Measurements from ENCODE around the gene ST6GALNAC5. TPM values are rescaled to one million over a fixed set of nuclear protein-coding genes. Genes with fewer than 3 reads are reported as not detected.
"Not testable (repeated sequence)": the region's sequence is repeated elsewhere in the genome, so short reads cannot be mapped to it uniquely, and the experiment has no call there.

ST6GALNAC5 gene
- total RNA-seq, result 0.27 TPM

DNA sequence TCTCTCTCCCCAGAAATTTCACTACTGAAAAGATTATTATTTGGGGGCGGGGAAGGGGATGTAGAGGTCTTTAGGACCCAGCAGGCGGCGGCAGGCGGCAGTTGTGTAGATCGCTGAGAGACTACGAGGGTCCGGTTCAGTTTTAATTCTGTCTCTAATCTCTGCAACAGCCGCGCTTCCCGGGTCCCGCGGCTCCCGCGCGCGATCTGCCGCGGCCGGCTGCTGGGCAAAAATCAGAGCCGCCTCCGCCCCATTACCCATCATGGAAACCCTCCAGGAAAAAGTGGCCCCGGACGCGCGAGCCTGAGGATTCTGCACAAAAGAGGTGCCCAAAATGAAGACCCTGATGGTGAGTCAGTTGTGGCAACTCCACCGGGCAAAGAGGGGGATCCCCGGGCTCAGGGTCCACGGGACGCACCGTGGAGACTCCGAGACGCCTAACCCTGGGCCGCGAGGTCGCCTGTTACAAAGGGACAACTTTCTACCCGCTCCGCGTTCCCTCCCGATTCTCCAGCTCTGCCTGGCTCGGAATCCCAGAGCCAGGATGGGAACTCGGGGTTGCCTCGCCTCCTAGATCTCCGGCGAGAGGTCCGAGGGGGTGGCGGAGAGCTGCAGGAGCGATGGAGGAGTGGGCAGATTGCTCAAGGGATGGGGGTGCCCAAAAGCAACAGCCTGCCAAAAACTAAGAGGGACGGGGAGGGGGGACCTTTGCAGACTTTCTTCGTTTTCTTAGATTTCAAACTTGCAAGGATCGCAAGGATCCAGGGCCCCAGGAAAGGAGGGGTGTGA is at the start of gene ST6GALNAC5:
Gene ST6GALNAC5, plus strand, starts transcription at position 139 of the 789 bp plus-strand sequence.
- DNase-seq (ENCODE audit: low read depth in 2 of 3, low spot score in 2 of 3), result peak in 2 of 3 donors; percentile 13 to 21

DNA sequence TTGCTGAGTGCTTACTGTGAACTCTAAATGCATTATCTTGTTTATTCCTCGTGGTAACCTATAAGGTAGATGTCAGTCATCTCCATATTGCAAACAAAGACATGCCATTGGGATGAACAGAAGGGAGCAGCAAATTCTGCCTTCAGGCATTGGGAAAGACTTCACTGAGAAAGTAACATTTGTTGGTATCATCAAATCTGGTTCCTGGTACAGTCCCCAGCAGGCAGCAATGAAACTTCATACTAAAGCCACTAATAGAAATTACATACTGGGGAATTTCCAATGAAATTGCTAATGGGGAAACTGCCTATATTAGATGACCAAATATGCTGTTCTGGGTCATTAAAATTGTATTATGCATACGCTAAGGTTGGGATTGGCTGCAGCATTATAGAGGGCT is 47.3 kb upstream of the ST6GALNAC5 start:
- no peak for DNase-seq (ENCODE audit: low read depth in 2 of 3, low spot score in 2 of 3)

DNA sequence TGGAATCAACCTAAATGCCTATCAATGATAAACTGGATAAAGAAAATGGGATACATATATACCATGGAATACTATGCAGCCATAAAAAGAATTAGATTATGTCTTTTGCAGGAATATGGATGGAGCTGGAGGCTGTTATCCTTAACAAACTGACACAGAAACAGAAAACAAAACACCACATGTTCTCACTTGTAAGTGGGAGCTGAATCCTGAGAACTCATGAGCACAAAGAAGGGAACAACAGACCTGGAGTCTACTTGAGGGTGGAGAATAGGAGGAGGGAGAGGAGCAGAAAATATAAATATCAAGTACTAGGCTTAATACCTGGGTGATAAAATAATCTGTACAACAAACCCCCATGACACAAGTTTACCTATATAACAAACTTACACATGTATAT is 44.3 kb upstream of the ST6GALNAC5 start:
- DNase-seq (ENCODE audit: low read depth in 2 of 3, low spot score in 2 of 3), result not testable (repeated sequence)

DNA sequence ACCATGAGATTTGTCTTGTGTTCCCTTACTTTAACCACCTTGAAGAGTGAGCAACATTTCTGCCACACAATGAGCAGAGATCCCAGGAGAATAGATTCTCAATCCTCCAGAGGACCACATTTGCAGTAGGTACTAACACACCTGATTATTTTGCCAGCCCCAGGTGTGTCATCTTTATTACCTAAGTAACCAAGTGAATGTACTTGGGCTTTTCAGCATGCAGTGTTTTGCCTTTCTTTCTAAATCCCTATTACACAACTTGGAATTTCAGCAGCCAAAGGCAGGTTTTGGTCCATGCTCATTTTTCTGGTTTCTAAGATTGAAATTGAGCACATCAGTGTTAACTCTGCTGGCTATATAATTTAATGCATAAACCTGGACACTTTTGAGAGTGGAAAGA is 43.2 kb upstream of the ST6GALNAC5 start:
- no peak for DNase-seq (ENCODE audit: low read depth in 2 of 3, low spot score in 2 of 3)

DNA sequence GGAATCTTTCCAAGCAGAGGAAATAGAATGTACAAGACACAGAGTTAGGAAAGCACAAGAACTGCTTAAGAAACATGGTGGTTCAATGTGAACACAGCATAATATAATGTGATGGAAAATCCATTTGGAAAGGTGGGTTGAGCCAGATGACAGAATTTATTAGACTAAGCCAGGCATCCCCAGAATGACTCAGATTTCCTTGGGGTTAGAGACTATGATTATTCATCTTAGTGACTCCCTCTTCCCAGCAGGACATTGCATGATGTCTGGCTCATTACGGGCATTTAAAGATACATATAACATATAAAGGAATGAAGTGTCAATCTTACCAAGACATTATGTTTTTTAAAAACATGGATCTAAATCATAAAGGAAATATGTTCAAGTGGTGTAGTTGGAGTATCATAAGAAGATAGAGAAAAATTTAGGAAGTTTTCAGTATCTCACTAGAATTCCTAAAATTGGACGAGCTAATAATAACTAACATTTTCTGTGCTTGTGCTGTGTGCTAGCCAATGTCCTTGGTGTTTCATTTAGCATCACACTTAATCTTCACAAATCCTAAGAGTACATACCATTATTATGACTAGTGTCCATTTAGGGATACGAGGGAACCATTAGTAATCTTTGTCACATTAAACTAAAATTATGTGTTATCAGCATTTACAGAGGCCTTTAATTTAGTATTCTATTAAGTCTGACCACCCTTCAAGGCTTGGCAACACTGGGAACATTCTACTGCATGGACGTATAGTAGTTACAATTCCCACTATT is 41.0 kb upstream of the ST6GALNAC5 start:
- no peak for DNase-seq (ENCODE audit: low read depth in 2 of 3, low spot score in 2 of 3)

DNA sequence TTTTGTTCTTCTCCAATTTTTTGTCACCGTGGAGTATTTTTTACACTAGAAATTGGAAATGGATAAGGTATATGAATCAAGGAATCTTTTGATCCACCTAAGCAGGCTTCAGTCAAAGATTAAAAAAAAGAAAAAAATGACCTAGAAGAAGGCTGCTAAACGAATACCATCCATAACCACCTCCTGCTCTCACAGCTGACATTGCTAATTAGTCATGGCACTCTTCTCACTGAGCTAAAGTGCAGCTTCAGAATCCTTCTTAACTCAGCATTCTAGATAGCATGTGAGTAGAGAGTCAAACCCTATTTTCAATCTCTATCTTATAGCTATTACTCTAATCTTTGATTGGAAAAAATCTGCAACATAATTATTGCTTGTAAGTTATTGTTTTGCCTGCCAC is 40.2 kb upstream of the ST6GALNAC5 start:
- no peak for DNase-seq (ENCODE audit: low read depth in 2 of 3, low spot score in 2 of 3)

DNA sequence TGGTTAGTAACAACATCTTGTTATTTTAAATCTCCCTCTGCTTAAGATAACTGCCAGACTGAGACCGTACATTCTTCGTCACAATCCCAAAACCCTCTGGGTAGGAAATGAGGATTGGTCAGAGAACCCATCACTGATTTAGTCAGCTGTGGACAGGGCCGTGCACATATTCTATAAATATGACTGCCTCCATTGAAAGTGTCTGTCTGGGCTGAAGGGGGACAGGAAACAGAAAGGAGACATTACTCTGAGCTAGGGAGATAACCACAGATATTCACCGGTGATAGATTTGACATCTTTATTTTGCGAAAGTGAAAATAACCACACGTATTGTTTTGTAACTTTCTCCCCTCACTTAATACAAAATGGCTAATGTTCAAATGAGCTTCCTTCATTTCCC is 36.9 kb upstream of the ST6GALNAC5 start:
- peak in 1 of 3 donors; percentile 20 for DNase-seq (ENCODE audit: low read depth in 2 of 3, low spot score in 2 of 3)

DNA sequence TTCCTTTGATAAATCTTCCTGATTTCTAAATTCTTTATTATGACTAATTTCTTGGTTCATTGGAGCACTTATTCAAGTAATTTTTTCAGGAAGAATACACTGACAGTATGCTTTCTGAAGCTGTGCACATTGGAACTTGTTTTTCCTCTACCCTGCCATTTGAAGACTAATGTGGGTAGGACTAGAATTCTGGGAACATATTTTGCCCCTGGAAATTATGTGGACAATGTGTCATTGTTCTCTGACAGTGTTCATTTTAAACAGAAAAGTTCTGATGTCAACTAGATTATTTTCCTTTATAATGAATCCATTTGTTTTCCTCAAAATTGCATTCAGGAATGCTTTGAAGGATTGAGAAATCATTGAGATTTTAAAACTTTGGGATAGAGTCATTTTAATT is 34.8 kb upstream of the ST6GALNAC5 start:
- DNase-seq (ENCODE audit: low read depth in 2 of 3, low spot score in 2 of 3), result no peak

DNA sequence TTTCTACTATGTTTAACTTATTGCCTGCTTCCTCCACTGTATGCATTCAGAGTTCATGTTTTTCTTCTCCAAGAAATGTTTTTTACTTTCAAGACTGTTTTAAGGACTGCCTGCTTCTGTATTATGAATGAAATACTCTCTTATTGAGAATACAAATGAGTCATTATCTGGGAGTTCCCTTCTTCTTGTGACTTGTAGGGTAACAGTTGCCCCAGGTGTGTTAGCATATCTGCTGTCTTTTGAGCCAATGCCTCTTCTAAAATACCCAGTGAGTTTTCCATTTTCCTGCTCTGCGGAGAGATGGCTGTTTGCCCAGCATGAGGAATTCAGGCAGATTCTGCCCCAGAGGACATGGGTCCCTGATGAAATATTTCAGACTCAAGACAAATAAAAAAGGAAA is 34.1 kb upstream of the ST6GALNAC5 start:
- no peak for DNase-seq (ENCODE audit: low read depth in 2 of 3, low spot score in 2 of 3)

DNA sequence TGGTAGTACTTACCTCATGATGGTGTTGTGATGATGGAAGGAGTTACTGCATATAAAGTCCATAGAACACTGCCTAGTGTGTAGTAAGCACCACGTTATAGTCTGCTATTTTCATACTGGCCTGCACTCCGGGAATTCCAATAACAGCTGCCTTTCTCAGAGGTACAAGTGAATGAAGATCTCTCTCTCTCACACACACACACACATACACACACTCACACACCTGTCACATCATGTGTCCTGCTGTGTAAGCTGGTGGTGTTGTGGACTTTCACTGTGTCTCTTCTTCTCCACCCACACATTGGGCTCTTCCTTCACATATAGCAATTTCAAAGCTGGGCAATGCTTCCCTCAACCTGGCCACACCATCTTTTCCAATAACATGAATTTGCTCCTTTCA is 33.4 kb upstream of the ST6GALNAC5 start:
- DNase-seq (ENCODE audit: low read depth in 2 of 3, low spot score in 2 of 3), result no peak

DNA sequence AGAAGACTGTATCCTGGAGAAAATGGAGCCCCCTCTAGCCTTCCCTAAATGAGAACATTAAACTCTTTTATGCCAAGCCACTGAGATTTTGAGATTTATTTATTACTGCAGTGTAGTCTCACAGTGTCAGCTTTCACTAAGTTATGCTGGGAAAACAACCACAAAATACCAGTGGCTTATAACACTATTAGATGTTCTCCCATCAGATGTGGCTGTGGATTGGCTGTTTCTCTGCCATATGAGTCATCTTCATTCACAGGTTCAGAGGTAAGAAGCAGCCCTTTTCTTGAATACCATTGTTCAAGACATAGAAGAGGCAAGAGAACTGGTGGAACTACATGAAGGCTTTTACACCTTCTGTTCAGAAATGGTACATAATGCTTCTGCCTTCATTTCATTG is 32.1 kb upstream of the ST6GALNAC5 start:
- DNase-seq (ENCODE audit: low read depth in 2 of 3, low spot score in 2 of 3), result no peak

DNA sequence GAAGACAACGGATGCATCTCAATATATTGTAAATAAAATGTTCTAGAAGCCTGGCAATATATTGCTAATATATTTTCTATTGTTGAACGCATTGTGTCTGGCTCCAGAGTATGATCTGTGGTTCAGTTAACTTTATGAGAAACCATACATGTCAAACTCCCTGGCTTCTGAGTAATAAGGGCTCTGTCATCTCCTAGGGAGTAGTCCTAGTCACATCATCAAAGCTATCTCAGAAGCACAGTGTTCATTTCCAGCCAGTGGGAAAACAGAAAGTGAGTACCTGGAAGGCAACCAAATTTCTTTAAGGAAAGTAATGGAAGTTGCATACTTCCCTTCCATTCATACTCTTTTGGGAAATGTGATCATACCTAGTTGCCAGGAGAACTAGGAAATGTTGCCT is 27.0 kb upstream of the ST6GALNAC5 start:
- no peak for DNase-seq (ENCODE audit: low read depth in 2 of 3, low spot score in 2 of 3)

DNA sequence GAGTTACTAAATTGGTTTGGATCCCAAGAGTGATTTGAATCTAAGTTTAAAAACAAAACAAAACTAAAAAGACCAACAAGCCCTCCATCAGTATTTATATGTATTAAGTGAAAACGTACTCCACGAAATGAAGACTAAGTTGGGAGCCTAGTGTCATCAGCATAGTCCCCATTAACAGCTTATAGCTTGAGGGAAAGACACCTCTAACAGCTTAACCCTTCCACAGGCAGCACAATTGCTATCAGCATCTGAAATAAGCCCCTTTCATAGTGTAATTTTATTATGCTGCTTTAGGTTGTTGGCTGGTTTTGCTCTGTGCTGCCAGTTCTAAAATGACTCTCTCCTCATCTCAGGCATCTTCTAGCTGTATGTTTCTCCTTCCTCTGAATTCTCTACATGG is 25.8 kb upstream of the ST6GALNAC5 start:
- DNase-seq (ENCODE audit: low read depth in 2 of 3, low spot score in 2 of 3), result no peak

DNA sequence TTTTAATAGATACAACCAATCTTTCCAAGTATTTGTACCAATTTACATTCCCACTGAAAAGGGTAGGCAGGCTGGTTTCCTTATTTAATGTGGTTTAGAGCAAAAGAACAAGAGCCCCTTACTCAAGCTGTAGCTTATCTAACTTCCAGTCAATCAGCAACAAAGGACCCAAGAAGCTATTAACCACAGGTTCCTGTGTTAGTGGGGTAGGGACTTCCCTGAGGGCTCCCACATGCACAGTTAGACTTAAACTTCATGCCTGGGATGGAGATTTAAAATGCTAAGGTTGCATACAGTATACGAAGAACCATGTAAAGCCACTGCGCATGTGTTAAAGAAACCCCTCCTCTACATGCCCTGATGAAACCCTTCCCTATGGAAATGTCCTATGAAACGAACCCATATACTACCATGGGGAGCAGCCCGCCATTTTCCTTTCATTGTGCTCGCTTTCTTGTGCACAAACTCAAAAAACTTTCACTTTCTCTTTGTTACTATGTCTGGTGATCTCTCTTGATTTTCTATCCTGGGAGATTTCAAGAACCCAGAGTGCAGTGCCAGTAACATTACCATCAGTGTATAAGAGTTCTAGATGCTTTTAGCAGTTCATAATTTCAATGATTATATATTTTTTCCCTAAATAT is 23.3 kb upstream of the ST6GALNAC5 start:
- DNase-seq (ENCODE audit: low read depth in 2 of 3, low spot score in 2 of 3), result no peak

DNA sequence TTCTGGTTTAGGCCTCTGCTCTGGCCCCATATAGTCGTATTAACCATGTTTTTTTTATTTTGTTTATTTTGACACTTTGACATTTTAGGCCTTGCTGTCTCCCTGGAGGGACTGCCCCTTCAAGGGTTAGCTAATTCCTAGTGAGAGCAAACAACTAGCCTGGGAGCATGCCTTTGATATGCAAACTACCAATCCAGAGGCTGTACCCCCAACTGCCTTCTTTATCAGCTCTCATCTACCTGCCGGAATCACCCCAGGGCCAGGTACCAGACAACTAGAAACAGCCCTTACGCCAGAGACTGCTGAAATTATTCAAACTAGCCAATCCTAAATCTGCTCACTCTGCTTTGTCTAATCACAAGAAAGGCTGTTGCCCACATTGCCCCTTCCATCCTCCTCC is 13.0 kb upstream of the ST6GALNAC5 start:
- DNase-seq (ENCODE audit: low read depth in 2 of 3, low spot score in 2 of 3), result no peak

DNA sequence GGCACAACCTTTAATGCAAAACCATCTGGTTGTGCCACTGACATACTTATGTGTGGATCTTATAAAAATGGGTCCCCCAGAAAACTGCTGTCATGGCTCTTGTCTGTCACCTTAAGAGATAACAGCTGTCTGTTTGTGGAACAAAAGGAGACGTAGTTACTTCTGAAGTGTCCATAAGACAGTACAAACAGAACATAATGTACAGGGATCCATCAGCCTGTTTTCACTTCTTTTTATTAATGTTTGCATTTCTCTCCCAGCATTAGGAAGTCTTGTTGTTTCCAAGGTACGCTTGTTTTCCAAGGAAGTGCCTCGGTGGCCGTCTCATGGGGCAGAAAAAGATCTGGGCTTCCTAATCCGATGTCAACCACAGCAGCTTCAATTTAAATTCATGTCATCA is 11.2 kb upstream of the ST6GALNAC5 start:
- no peak for DNase-seq (ENCODE audit: low read depth in 2 of 3, low spot score in 2 of 3)

DNA sequence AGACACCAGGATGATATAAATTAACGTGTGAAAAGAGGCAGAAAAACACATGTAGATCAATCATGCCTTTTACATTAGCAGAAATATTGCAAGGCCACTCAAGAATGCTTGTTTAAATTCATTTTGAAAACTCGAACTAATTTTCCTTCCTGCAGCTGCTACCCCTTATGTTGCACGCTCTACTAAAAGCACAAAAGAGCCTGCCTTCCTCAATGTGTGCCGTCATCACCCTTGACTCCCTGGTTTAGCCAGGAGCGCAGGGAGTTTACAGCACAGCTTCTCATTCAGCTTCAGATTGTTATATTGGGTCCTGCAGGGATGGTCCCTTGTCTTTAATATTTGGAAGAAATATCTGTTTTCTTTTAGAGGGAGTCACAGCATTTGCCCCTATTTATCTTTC is 10.1 kb upstream of the ST6GALNAC5 start:
- no peak for DNase-seq (ENCODE audit: low read depth in 2 of 3, low spot score in 2 of 3)

DNA sequence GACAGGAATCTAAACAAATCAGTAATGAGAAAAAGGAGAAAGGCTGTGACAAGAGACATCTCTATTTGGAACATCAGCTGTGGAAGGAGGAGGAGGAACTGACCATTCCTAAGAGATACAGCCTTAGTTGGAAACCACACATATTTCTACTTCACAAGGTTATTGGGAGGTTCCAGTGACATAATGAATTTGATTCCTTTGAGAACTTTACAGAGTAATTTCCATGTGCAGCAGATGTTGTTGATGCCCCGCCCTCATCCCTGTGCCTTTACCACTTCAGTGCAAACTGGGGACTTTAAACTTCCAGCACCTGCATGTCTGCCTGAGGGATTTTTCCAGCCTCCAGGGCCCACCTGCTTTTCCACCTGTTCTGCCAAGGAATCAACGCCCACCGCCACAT is 9.3 kb upstream of the ST6GALNAC5 start:
- no peak for DNase-seq (ENCODE audit: low read depth in 2 of 3, low spot score in 2 of 3)

DNA sequence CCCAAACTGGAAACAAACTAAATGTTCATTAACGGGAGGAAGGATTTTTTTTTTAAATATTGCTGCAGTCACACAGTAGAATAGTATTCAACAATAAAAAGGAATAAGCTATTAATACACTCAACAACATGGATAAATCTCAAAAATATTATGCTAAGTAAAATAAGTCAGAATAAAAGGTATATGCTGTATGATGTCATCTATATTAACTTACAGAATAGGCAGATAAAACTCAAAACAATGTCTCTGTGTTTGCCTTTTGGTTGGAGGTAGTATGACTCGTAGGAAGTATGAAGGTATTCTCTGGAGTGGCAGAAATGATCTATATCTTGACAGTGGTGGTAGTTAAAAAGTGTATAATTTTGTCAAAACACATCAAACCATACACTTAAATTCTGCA is 6.1 kb upstream of the ST6GALNAC5 start:
- no peak for DNase-seq (ENCODE audit: low read depth in 2 of 3, low spot score in 2 of 3)

DNA sequence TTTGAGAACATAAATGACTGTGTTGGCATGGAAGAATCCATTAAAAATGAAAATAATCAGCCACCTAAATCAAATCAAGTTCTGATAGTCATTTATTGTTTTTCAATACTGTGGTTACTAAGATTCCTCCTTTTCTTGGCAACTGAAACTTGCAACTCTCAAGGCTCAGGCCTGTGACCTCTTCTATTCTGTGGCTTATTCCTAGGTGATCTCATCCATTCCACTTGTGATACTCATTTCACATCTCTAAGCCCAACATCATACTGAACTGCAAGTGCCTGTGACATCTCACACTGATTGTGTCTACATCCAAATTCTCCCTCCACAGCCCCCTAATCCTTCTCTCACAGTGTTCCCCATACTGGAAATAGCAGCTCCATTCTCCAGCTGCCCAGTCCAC is 4.8 kb upstream of the ST6GALNAC5 start:
- no peak for DNase-seq (ENCODE audit: low read depth in 2 of 3, low spot score in 2 of 3)

DNA sequence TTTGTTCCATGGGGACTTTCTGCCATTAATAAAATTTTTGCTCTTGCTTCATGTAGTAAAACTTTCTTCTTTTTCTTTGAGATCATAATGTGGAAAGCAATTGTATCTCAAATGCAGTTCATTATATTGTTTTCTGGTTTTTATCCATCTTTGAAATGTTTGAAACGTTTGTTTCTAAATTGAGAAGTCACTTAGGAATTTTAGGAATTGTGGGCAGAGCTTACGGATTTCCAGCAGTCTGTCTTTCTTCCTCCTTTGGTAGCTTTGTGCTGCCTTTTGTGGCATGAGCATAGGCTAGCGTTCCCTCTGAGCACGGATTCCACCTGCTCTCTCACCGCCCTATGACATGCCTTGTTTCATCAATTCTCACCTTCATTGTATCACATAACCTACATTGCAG is 2.9 kb upstream of the ST6GALNAC5 start:
- DNase-seq (ENCODE audit: low read depth in 2 of 3, low spot score in 2 of 3), result no peak
